GM19035 (cell line): ENCODE results near the gene CD209.

Experiments
- ATAC-seq: cut with Tn5 transposase; IDR thresholded peaks from one replicate; pipeline ENCODE4 v1.9.1; 2021; ENCODE audit not compliant: unreplicated experiment

CD209 gene

DNA sequence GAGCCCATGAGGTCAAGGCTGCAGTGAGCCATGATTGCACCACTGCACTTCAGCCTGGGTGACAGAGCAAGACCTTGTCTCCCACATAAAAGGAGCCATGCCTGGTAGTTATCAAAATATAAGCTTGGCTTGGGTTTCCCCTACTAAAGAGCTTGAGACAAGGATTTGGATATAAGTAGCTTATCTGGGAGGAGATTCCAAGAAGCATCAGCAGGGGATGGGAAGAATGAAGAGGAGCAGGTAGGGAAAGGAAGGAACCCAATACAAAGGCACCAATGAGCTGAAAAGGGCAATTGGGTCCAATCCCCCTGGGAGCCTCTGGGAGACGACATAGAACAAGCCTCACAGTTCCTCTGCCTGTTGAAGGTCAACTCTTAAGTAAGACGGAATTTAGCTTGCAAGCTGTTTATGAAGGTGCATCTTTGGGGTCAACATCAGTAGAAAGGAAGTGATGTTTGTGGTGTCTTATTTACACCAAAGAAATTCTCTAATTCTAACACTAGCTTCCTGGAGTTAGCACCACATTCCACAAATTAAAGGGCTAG, 8.1 kb downstream of the CD209 start:
- ATAC-seq = no peak

DNA sequence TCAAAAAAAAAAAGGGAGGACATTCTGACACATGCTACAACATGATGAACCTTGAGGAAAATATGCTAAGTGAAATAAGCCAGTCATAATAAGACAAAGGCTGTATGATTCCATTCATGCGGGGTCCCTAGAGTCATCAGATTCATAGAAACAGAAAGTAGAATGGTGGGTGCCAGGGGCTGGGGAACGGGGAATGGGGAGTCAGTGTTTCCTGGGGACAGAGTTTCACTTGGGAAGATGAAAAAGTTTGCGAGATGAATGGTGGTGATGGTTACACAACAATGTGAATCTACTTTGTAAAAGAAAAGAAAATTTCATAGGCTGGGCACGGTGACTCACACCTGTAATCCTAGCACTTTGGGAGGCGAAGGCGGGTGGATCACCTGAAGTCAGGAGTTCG, 9.3 kb downstream of the CD209 start:
- ATAC-seq = no peak

DNA sequence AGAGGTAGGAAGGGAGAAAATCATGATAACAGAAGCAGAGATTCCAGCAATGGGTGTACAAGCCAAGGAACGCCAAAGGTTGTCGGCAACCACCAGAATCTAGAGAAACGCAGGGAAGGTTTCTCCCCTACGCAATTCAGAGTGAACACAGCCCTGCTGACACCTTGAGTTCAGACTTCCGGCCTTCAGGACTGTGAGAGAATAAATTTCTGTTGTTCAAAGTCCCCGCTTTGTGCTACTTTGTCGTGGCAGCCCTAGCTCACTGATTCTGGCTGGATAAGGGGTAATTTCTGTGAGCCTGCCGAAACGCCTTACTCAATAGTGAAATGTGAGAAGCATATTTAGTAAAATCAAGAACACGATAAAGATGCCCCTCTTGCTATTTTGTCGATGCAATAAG, 10.1 kb downstream of the CD209 start:
- ATAC-seq = no peak

DNA sequence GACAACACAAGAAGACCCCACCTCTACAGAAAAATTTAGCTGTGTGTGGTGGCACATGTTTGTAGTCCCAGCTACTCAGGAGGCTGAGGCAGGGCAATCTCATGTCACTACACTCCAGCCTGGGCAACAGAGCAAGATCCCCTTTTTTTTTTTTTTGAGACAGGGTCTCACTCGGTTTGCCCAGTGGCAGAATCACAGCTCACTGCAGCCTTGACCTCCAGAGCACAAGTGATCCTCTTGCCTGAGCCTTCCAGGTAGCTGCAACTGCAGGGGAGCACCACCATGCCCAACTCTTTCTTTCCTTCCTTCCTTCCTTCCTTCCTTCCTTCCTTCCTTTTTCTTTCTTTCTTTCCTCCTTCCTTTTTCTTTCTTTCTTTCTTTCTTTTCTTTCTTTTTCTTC, 11.2 kb downstream of the CD209 start:
- no peak for ATAC-seq

DNA sequence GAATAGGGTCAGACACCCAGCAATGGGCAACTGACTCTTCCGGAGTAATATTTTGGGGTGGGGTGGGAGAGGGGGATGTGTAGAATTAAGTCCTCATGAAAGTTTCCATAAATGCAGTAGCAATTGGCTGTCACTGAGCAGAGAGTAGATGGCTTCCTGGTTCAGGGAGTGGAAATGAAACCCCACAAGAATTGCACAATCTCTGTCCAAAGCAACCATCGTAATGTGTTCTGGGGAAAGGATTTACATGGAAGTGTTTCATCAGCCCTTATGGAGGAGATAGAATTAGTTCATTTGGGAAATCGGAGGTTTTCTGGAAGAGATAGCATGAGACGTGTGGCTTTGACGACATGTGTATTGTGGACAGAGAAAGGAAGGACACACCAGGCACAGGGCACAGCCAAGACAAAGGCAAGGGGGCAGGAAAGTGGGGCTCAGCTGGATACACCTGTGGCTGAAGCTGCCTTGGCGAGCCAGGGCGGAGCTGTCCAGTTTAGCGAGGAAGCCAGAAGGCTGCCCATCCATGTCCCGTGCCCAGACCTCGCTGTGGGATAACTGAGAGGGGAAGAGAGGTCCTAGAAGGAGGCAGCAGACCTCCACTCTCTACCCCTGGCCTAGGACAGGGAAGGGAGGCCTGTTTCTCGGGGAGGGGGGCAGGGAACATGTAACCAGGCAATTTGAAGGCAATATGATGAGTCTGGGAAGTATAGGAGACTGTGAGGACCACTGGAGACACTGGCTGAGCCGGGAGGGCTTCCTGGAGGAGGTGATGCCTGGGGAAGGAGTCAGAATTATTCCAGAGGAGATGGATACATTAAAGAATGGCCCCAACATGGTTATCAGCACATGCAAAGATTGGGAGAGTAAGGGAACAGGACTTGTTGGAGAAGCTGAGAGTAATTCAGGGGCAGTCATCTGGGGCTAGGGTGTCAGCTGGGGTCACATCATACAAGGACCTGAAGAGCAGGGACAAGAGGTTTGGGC, 12.8 kb downstream of the CD209 start:
- no peak for ATAC-seq

DNA sequence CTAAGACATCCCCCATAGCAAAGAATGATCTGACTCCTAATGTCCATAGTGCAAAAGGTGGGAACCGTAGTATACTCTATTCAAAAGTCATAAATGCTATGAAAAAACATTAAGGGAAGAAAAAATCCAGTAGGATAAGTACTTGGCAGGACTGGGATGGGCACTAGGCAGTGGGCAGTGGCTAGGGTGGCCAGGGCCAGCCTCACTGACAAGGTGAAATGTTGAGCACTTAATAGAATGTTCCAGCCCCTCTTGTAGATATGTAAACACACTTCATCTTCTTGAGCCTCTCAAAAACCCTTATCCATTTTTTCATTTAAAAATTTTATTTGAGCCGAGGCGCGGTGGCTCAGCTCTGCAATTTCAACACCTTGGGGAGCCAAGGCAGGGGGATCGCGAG, 14.0 kb downstream of the CD209 start:
- no peak for ATAC-seq

DNA sequence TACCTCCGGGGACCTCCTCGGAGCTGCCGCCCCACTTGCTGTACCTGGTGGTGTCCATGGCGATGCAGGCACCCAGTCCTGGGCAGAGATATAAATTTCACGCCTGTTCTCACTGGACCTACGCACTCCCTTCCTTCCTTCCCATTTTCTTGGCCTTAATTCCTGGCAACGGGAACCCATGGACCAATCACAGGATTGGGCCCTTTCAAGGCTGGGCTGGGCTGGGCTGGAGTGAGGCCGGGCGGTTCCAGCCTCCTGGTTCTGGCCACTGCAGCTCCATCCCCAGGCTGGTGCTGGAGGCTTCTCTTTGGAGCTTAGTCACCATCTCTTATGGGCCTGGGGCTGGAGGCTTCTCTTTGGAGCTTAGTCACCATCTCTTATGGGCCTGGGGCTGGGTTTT, 15.3 kb downstream of the CD209 start, which contains the start of gene CLEC4G:
CLEC4G (minus strand) TSS at position 66 of the 400 bp plus-strand sequence; CDS start at position 58, 8 bp downstream.
- no peak for ATAC-seq

DNA sequence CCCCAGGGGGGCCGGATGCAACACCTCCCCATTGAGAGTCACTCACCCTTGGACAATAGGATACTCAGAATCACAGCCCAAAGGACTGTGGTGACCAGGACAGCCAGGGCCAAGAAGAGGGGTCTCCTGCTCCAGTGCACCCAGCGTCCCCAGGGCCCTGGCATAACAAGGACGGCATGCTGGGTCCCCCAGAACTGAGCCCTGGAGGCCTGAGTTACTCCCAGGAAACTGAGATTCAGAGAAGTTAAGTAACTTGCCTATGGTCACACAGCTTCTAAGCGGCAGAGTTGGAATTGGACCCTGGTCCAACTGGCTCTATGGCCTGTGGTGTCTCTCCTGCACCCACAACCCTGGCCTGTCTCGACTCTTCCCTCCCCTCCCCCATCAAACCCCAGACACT, 15.7 kb downstream of the CD209 start:
- ATAC-seq = no peak

DNA sequence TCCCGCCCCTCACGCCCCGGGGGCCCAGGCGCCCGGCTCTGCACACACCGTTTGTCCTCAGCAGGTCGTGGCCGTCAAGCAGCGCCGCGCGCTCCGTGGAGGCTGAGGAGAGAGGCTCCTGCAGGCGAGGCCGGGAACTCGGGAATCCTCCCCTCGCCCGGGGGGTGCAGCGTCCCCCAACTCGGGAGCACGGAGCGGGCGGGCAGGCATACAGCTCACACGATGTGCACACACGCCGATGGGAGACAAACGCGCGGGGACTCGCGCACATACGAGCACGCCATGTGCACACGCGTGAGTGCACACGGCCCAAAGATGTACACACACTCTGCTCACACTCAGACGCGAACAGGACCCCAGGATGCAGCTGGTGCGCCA, 16.1 kb downstream of the CD209 start:
- ATAC-seq = no peak

DNA sequence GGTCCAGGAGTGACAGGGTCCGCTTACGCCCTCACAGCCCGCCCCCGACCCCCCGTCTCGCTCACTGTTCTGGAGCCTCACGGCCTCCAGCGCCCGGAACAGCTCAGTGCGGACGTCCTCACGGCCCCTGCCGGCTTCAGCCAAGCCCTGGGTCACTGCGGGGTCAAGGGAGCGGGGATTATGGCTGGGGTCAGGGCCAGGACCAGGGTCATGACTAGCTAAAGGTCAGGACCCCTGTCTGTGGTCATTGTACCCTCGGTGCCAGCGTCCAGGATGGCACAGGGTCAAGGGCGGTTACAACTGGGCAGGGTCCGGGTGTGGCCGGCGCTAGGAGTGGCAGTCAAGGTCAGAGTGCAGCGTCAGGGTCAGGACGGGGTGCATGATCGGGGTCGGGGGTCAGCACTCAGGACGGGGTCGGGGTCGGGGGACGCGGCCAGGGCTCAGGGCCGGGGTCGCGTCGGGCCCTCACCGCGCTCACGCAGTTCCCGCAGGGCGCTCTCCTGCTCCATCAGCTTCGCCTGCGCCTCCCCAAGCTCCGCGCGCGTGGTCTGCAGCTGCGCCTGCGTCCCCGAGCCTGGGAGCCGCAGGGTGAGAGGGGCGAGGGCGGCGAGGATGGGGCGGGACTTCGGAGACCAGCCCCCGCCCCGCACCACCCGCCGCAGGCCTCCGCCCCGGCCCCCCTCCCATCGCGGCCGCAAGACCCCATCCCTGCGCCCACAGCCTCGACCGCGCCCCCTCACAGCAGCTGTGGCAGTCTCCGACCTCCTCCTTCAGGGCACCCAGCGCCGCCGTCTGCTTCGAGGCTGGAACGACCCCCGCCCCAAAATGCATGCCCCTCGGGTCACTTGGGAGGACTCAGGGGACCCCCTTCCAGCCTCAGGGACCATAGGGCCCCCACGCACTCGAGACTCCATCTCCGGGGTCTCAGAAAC, 16.8 kb downstream of the CD209 start:
- no peak for ATAC-seq

DNA sequence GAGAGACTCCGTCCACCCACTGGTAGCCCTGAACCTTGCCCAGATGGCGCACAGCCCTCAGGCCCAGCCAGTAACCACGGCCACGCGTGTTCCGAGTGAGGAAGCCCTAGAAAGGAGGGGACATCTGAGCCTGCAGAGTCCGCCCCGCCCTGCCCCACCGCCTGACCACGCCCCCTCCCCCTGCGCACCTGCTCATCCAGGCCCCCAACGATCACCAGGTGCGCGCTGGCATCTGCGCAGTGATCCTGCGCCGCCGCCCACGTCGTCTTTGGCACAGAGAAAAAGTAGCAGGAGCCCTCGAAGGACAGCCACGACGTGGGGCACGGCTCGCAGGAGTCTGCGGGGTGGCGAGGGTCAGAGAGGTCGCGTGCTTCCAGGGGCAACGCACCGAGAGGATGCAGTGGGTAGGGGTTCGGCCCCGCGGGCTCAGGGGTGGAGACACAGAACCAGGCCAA, 17.5 kb downstream of the CD209 start:
- ATAC-seq = no peak

DNA sequence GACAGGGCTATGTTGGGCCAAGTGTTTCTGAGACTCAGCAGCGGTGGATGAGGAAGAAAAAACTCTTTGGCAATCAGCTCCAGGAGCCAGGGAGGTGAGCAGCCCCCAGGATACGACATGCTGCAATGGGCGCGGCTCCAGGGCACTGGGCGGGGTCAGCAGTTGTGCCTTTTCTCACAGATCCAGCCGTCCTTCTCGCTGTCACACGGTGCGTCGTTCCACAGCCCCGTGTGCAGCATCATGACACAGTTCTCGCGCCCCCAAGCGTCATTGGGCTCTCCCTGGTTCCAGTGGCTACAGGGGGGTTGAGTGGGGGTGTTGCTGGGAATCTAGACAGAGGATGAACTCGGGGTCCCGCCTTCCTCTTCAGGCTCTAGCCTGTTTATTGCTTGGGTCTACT, 18.1 kb downstream of the CD209 start:
- ATAC-seq = no peak

DNA sequence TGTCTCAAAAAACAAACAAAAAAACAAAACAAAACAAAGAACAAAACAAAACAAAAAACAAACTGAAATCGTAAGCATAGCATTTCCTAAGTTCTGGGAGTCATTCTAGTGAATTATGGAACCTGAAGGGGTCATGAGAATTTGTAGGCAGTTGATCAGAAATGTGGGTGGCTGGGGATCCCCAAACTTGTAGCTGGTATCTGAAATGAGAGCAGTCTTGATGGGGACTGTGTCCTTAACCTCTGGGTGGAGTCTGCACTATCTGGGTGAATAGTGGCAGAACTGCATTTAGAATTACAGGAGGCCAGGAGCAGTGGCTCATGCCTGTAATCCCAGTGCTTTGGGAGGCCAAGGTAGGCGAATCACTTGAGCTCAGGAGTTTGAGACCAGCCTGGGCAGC, 21.5 kb downstream of the CD209 start:
- no peak for ATAC-seq

DNA sequence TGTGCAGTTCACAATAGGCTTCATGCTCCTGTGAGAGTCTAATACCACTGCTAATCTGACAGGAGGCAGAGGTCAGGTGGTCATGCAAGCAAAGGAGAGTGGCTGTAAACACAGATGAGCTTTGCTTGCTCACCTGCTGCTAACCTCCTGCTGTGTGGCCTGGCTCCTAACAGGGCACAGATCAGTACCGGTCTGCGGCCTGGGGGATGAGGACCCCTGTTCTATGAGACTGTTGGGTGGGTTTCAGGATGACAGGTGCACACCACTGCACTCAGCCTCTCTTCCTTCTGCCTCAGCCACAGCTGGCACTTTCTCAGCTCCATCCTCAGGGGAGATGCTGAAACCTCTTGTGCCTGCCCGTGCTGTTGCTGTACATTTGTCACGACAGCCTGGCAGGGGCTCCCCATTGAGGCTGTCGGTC, 25.1 kb downstream of the CD209 start:
- no peak for ATAC-seq

DNA sequence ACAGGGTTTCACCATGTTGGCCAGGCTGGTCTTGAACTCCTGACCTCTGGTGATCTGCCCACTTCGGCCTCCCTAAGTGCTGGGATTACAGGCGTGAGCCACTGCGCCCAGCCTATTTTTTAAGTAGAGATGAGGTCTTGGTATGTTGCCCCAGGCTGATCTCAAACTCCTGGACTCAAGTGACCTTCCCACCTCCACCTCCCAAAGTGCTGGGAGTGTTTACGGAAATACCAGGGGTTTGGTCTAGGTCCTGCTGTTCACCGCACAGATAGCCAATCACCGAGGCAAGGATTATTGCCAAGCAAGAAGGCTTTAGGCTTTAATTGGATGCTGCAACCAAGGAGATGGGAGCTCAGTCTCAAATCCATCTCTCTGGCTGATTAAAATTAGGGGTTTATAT, 27.0 kb downstream of the CD209 start:
- ATAC-seq = no peak

DNA sequence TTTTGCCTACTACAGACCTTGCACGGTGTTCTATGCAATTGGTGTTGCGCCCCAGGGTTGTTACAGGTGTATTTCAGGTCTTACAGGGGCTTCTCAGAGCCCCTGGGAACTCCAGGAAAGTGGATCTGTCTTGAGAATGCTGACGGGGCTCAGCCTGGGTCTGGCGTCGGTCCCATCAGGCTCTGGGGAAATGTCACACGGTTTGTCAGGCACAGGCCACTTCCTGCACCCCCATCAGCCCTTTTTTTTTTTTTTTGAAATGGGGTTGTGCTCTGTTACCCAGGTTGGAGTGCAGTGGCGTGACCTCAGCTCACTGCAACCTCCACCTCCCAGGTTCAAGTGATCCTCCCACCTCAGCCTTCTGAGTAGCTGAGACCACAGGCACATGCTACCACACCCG, 28.7 kb downstream of the CD209 start:
- ATAC-seq = no peak

DNA sequence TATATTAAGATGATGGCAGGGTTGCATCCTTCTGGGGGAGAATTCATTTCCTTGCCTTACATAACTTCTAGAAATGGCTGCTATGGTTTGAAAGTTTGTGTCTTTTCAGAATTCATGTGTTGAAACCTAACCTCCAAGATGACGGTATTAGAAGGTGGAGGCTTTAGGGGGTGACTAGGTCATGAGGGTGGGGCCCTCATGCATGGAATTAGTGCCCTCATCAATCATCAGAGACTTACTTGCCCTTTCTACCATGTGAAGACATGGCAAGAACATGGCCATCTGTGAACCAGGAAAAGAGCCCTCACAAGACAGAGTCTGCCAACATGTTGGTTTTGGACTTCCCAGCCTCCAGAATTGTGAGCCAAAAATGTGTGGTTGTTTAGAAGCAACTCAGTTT, 30.6 kb downstream of the CD209 start:
- no peak for ATAC-seq

DNA sequence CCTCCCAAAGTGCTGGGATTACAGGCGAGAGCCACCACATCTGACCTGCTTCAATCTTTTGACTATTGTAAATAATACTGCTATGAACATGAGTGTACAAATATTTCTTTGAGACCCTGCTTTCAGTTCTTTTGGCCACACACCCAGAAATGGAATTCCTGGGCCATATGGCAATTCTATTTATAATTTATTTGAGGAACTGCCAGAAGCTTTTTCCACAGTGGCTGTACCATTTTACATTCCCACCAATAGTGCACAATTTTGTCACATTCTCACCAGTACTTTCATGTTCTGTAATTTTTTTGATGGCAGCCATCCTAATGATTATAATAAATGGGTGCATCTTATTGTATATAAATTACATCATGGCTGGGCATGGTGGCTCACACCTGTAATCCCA, 31.7 kb downstream of the CD209 start:
- ATAC-seq = no peak

DNA sequence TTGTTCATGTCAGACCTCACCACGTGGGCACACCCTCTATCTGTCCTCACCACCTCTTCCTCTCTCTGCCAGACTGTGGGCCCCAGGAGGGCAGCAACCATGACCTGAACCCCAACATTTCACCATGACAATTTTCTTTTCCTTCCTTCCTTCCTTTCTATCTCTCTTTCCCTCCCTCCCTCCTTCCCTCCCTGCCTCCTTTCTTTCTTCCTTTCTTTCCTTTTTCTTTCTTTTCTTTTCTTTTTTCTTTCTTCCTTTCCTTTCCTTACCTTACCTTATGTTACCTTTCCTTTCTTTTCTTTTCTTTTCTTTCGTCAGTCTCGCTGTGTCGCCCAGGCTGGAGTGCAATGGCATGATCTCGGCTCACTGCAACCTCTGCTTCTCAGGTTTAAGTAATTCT, 36.7 kb downstream of the CD209 start:
- ATAC-seq = no peak

DNA sequence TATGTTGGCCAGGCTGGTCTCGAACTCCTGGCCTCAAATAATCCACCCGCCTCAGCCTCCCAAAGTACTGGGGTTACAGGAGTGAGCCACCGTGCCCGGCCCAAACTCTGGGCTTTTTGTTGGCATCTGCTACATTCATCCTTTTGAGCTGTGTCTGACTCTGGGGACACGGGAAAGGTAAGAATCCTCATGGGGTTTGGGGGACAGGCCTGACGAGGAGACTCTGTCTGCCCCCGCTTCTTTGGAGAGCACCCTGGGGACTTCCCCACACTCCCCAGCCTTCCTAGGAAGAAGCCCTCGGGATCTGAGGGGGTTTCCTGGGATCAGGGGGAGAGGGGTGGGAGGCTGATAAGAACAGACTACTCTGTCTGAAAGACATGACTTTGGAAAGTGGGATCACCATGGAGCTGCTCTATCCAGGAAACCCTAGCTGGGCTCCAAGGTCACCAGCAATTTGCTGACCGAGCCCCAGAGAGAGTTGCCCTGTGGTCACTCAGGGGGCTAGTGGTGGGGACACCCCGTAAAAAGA, 37.3 kb downstream of the CD209 start:
- no peak for ATAC-seq

DNA sequence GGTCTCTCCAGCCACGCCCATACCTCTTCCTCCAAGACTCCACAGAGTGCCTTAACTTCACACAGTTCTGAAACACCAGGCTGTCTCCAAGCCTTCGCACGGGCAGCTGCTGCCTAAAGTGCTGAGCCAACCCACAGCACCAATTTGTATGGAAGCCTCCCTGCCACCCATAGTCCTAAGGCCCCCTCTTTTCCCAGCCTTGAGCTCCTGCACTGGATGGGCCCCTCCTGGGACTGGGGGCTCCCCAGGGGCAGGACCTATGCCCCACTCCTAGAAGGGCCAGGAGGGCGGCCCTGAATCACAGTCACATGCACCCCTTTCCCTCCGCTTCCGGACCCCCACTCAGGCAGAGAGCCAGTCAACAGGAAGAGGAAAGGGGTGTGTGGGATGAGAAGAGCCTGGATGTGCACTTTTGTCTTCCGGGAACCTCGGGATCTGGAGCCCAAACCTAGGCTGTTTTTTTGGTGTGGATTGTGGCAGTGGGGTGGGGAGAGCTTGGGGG, 40.3 kb downstream of the CD209 start:
- no peak for ATAC-seq
